Brain microvascular endothelial cell (primary cell): ENCODE measurements around the gene EIF5.
A peak's percentile ranks its signal among the peaks of the same experiment; 100 is the strongest.

Source experiments
- DNase-seq: peaks from one replicate; pipeline ENCODE4 v3.0.0-alpha.2; 2020
- H3K27ac ChIP-seq: fragments of 250-450 bp; sonication (Bioruptor Pico); 2 replicates; pipeline ENCODE4 v1.5.1; 2020; ENCODE audit warnings: mild to moderate bottlenecking, moderate library complexity
- H3K27me3 ChIP-seq: fragments of 250-450 bp; sonication (Bioruptor Pico); replicated peaks from 2 replicates; pipeline ENCODE4 v1.5.1; 2020; ENCODE audit warnings: mild to moderate bottlenecking
- H3K36me3 ChIP-seq: fragments of 250-450 bp; sonication (Bioruptor Pico); replicated peaks from 2 replicates; pipeline ENCODE4 v1.5.1; 2020; ENCODE audit warnings: mild to moderate bottlenecking
- H3K4me3 ChIP-seq: 2 replicates; pipeline ENCODE4 v1.5.1; 2011; ENCODE audit warnings: low read depth, mild to moderate bottlenecking, control low read depth, low read length, moderate library complexity
- CTCF ChIP-seq: IDR thresholded peaks from 2 replicates; pipeline ENCODE4 v1.5.1; 2011; ENCODE audit warnings: low read depth, mild to moderate bottlenecking, moderate library complexity, low read length, control low read depth, inconsistent platforms; ENCODE audit errors: missing control alignments
- in situ Hi-C: cut with HindIII; loops from 2 replicates; pipeline ENCODE4 v1.10.0; 2017; ENCODE audit warnings: low sequenced_read_pairs, low pct_ligation_motif_present

Gene EIF5

GRCh38 chr14:103290056-103290455 is 44.0 kb upstream of the EIF5 start:
- DNase-seq: no peak
- H3K27me3 ChIP-seq: peaks cover 11% of the 10 kb centered on the region

GRCh38 chr14:103290494-103290893 is 43.5 kb upstream of the EIF5 start:
- DNase-seq: no peak
- in situ Hi-C loops: no loop called here
- Histone ChIP-seq H3K27ac (no peak overlapping the region), H3K36me3 (no peaks in the 10 kb centered on the region), H3K4me3 (no peak overlapping the region), H3K27me3 (peaks cover 7% of the 10 kb centered on the region)
- no peak for TF ChIP-seq CTCF

More at GRCh38 chr14:103290056-103290455, 44.0 kb upstream of the EIF5 start:
- Histone ChIP-seq H3K4me3 (no peak overlapping the region), H3K36me3 (no peaks in the 10 kb centered on the region), H3K27ac (no peak overlapping the region)
- TF ChIP-seq CTCF: no peak
- in situ Hi-C loops: no loop called here

DNA sequence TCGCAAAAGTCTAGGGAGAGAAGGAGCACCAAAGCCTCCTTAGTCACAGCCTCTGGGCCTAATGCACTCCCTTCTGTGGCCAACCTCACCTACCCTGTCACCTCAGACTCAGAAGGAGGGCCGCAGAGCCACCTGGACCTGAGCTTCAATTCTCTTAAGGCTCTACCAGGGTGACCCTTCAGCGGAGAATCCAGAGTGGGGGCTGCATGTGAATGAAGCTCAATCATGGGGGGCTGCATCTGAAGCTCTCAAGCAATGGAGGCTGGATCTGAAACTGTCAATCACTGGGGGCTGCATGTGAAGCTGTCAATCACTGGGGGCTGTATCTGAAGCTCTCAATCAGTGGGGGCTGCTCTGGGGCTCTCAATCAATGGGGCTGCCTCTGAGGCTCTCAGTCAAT is 43.1 kb upstream of the EIF5 start:
- Histone ChIP-seq H3K4me3 (no peak overlapping the region), H3K27ac (no peak overlapping the region), H3K36me3 (no peaks in the 10 kb centered on the region), H3K27me3 (peaks cover 6% of the 10 kb centered on the region)
- no peak for DNase-seq
- in situ Hi-C loops: no loop called here
- TF ChIP-seq CTCF: no peak

DNA sequence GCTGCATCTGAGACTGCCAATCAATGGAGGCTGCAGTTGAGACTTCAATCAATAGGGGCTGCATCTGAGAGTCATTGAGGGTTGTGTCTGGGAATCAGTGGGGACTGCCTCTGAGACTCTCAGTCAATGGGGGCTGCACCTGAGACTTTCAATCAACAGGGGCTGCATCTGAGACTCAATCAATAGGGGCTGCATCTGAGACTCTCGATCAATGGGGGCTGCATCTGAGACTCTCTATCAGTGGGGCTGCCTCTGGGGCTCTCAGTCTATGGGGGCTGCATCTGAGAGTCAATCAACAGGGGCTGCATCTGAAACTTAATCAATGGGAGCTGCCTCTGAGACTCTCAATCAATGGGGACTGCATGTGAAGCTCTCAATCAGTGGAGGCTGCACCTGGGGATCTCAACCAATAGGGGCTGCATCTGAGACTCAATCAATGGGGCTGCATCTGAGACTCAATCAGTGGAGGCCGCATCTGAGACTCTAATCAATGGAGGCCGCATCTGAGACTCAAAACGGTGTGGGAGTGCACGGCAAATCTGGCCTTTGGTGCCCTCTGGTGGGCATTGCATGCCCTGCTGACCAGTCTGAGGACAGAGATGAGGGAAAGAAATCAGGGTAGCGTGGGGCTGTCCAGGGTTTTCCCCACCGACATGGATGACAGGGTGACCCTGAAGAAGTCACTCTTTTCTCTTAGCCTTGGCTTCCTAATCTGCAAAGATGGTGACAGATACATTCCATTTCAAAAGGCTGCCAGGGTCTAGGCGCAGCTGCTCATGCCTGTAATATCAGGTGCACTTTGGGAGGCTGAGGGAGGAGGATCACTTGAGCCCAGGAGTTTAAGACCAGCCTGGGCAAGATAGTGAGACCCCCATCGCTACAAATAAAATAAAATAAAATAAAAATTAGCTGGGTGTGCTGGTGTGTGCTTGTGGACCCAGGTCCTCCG is 41.3 kb upstream of the EIF5 start:
- H3K27me3 ChIP-seq: peaks cover 4% of the 10 kb centered on the region
- H3K27ac ChIP-seq: no peak overlapping the region
- peak; percentile 52 for DNase-seq
- H3K4me3 ChIP-seq: no peak overlapping the region
- peak; percentile 95 for TF ChIP-seq CTCF
- in situ Hi-C loops: no loop called here
- H3K36me3 ChIP-seq: no peaks in the 10 kb centered on the region

DNA sequence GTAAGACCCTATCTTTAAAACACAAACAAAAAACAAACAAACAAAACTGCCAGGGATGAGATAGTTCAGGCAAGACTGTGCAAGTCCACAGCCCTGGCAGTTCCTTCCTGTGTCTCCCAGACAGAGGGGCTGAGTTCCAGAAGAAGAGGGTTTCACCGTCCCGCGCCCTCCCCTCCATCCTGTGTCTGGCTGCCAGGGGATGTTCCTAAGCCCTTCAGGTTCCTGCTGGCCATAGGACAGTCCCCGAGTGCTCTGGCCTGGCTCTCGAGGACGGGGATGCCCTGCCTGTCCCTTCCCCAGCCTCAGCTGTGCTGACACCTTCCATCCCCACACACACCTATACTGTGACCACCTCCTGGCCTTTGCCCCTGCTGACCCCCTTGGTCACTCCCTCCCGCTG is 40.6 kb upstream of the EIF5 start:
- Histone ChIP-seq H3K27ac (no peak overlapping the region), H3K4me3 (no peak overlapping the region), H3K27me3 (peaks cover 2% of the 10 kb centered on the region), H3K36me3 (no peaks in the 10 kb centered on the region)
- no peak for DNase-seq
- in situ Hi-C loops: no loop called here
- no peak for TF ChIP-seq CTCF
